Transverse colon (tissue), 3 donors: ENCODE data around the gene HOTAIR.

ENCODE experiments used
- POLR2A ChIP-seq: fragments of 450-650 bp; IDR thresholded peaks from one replicate; pipeline ENCODE4 v1.6.1; 2016; ENCODE audit warnings: antibody characterized with exemption, mild to moderate bottlenecking, moderate library complexity
- TF ChIP-seq, protein P1 (sequence below), 5 experiments: fragments of 200-600 bp in 3 of 5; fragments of 450-650 bp in 2 of 5; sonication (generic) in 3 of 5; IDR thresholded peaks; 1 replicate in 2 of 5; 2 replicates in 3 of 5; pipeline ENCODE4 v1.5.1; 2016 to 2017; ENCODE audit warnings: antibody characterized with exemption in 5 of 5, inconsistent platforms in 3 of 5, mild to moderate bottlenecking in 2 of 5, moderate library complexity in 1 of 5

DNA sequence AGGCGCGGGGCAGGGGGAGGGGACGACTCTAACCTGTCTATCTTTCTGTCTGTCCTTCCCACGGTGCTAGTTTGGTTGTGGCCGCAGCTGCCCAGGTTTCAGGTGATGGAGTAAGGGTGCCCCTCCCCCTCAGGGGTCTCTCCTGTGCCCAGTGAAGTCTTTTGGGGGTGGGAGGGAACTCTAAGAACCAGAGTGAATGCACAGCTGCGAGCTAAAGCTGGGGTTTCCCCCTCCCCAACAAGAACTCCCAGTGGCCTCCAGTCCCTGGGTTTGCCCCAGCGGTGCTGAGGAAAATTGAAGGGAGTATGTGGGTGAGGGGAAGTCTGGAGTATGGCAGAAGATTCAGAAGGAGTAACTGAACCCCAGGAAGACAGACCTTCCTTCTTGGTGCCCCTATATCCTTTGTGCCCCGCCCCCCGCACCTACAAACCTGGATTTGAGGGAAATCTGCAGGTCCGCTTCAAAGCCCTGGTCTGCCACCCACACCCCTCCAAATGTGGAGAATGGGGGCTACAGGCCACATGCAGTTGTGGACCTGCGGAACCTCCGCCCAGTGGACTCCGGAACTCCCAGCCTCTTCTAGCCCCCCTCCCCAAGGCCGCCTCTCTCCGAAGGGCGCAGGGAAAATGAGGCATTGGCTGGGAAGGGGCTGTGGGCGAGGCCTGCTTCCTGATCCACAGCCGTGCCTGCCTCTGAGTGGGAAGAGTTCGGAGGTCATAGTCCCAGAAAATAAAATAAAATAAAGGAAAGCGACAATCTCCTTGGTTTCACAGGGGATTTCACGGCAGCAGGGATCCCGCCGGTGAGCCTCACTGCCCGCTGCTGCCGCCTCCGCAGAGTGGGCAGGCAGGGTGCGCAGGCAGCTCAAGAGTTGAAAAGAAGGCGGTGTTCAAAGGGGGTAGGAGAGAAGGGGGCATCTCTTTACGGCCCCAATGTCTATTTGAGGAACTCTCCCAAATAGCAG lies 21.8 kb upstream of the HOTAIR start:
- TF ChIP-seq, protein P1, sequence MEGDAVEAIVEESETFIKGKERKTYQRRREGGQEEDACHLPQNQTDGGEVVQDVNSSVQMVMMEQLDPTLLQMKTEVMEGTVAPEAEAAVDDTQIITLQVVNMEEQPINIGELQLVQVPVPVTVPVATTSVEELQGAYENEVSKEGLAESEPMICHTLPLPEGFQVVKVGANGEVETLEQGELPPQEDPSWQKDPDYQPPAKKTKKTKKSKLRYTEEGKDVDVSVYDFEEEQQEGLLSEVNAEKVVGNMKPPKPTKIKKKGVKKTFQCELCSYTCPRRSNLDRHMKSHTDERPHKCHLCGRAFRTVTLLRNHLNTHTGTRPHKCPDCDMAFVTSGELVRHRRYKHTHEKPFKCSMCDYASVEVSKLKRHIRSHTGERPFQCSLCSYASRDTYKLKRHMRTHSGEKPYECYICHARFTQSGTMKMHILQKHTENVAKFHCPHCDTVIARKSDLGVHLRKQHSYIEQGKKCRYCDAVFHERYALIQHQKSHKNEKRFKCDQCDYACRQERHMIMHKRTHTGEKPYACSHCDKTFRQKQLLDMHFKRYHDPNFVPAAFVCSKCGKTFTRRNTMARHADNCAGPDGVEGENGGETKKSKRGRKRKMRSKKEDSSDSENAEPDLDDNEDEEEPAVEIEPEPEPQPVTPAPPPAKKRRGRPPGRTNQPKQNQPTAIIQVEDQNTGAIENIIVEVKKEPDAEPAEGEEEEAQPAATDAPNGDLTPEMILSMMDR (IDR thresholded peaks at IDR 0.05): no peak
- TF ChIP-seq POLR2A: no peak
